Measurements from ENCODE around the gene SLC7A4. TPM values are rescaled to one million over a fixed set of nuclear protein-coding genes. Genes with fewer than 3 reads are reported as not detected.
A peak's percentile ranks its signal among the peaks of the same experiment; 100 is the strongest.

Gene SLC7A4
- total RNA-seq, 1 donor from 2014 or later = 1.1 TPM

DNA sequence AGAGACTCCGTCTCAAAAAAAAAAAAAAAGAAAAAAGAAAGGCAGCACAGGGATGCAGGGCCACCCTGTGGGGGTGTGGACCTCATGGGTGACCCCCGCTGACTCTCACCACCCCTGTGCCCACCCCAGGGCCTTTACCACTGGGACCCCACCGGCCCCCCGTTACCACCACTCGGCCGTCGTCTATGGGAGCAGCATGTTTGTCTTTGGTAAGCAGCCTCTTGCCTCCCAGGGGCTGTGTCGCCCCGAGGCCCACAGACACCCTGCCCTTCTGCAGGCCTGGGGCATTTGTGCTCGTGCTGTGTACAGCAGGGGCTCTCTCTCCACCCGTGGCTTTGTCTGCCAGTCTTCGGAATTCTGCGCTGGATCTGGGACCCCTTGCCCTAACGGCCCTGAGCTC, 45.0 kb downstream of the SLC7A4 start:
- TF ChIP-seq, protein P1, sequence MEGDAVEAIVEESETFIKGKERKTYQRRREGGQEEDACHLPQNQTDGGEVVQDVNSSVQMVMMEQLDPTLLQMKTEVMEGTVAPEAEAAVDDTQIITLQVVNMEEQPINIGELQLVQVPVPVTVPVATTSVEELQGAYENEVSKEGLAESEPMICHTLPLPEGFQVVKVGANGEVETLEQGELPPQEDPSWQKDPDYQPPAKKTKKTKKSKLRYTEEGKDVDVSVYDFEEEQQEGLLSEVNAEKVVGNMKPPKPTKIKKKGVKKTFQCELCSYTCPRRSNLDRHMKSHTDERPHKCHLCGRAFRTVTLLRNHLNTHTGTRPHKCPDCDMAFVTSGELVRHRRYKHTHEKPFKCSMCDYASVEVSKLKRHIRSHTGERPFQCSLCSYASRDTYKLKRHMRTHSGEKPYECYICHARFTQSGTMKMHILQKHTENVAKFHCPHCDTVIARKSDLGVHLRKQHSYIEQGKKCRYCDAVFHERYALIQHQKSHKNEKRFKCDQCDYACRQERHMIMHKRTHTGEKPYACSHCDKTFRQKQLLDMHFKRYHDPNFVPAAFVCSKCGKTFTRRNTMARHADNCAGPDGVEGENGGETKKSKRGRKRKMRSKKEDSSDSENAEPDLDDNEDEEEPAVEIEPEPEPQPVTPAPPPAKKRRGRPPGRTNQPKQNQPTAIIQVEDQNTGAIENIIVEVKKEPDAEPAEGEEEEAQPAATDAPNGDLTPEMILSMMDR (IDR thresholded peaks at IDR 0.05; ENCODE audit: unreplicated experiment) = no peak
- Mint-ChIP-seq H3K27me3 (no peaks in the 10 kb centered on the region), H3K36me3 (ENCODE audit: insufficient read depth) (peaks cover 4% of the 10 kb centered on the region), H3K27ac (no peak overlapping the region), H3K4me1 (ENCODE audit: low read depth) (peaks cover 5% of the 10 kb centered on the region), H3K4me3 (ENCODE audit: low read depth) (no peak overlapping the region), H3K9me3 (ENCODE audit: low read depth) (no peaks in the 10 kb centered on the region)
- no peak for DNase-seq (ENCODE audit: low spot score, unreplicated experiment)

DNA sequence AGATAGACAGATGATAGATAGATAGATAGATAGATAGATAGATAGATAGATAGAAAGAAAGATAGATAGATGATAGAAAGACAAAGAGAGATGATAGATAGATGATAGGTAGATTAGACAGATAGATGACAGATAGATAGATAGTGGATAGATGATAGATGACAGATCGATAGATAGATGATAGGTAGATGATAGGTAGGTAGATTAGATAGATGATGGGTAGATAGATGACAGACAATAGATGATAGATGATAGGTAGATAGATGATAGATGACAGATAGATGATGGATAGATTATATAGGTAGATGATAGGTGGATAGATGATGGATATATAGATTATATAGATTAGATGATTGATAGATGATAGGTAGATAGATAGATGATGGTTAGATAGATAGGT, 46.0 kb downstream of the SLC7A4 start:
- H3K4me1 Mint-ChIP-seq (ENCODE audit: low read depth) = peaks cover 8% of the 10 kb centered on the region
- TF ChIP-seq, protein P1 (IDR thresholded peaks at IDR 0.05; ENCODE audit: unreplicated experiment) = no peak
- no peak overlapping the region for H3K4me3 Mint-ChIP-seq (ENCODE audit: low read depth)
- H3K27me3 Mint-ChIP-seq = no peaks in the 10 kb centered on the region
- no peak for DNase-seq (ENCODE audit: low spot score, unreplicated experiment)
- no peak overlapping the region for H3K27ac Mint-ChIP-seq
- peaks cover 4% of the 10 kb centered on the region for H3K36me3 Mint-ChIP-seq (ENCODE audit: insufficient read depth)
- no peaks in the 10 kb centered on the region for H3K9me3 Mint-ChIP-seq (ENCODE audit: low read depth)

DNA sequence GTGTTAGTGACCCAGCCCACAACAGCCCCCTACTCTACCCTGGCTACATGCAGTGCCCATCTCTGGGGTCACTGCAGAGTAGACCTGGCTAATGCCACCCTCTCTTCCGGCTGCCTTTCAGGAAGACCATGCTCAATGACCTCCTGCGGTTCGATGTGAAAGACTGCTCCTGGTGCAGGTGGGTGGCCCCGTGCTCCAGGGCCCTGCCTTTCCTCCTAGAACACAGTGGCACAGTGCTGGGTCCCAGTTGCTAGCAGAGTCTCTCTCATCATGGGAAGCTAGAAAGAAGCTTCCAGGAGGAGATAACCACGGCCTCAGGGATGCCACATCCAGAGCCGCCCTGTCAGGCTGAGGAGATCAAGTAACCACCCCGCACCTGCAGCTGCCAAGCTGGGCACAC, 46.6 kb downstream of the SLC7A4 start:
- TF ChIP-seq, protein P1 (IDR thresholded peaks at IDR 0.05; ENCODE audit: unreplicated experiment) = no peak
- Mint-ChIP-seq H3K9me3 (ENCODE audit: low read depth) (no peaks in the 10 kb centered on the region), H3K4me1 (ENCODE audit: low read depth) (peaks cover 12% of the 10 kb centered on the region), H3K36me3 (ENCODE audit: insufficient read depth) (peaks cover 4% of the 10 kb centered on the region), H3K27ac (no peak overlapping the region), H3K27me3 (no peaks in the 10 kb centered on the region), H3K4me3 (ENCODE audit: low read depth) (no peak overlapping the region)
- no peak for DNase-seq (ENCODE audit: low spot score, unreplicated experiment)

DNA sequence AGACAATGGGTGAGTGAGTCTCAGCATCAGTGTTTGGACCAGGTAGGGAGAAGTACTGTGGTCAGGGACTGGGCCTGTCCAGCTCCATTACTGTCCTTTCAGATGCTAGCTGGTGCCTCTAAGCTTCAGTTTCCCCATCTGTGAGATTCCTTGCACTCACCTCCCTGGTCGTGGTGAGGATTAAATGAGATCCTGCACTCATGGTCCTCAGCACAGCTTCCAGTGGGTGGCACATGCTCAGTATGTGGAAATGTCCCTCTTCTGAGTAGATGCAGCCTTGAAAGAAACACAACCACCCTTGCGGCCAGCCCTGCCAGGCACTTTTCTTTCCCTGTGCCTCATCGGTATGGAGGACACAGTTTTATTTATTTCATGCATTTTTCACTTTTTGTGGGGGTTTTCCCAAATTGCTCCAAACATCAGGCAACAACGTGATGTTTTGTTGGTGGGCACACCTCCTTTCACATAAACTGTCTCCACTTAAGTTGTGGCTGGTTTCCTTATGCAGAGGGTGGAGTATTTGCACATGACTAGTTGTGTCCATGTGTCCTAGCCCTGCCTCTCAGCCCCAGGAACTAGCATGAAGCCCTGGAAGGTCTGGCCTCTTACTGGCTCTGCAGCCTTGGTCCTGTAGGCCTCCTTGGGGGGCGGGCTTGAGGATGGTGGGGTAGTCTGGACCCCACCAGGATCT, 49.1 kb downstream of the SLC7A4 start:
- H3K27me3 Mint-ChIP-seq = peaks cover 2% of the 10 kb centered on the region

DNA sequence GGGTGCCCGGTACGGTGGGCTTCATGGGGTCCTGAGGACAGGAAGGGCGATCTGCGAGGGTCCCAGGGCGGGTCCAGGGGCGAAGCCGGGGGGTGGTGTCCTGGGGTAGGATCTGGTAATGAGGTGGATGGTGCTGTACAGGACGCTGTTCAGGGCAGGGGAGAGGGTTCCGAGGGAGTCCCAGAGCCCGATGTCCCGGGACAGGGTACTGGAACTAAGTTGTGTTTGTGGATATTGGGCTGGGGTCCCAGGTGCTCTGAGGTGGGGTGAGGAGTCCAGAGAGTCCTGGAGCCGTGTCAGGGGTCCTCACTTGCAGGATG, 49.8 kb downstream of the SLC7A4 start:
- Mint-ChIP-seq H3K4me1 (ENCODE audit: low read depth) (peaks cover 21% of the 10 kb centered on the region), H3K9me3 (ENCODE audit: low read depth) (peaks cover 3% of the 10 kb centered on the region), H3K4me3 (ENCODE audit: low read depth) (peak overlapping the region; percentile 96), H3K36me3 (ENCODE audit: insufficient read depth) (peaks cover 2% of the 10 kb centered on the region), H3K27ac (peak overlapping the region; percentile 39), H3K27me3 (peaks cover 2% of the 10 kb centered on the region)
- DNase-seq (ENCODE audit: low spot score, unreplicated experiment) = no peak
- TF ChIP-seq, protein P1 (IDR thresholded peaks at IDR 0.05; ENCODE audit: unreplicated experiment) = no peak

More for the DNA sequence above, 49.1 kb downstream of the SLC7A4 start:
- peak overlapping the region; percentile 96 for H3K4me3 Mint-ChIP-seq (ENCODE audit: low read depth)
- TF ChIP-seq, protein P1 (IDR thresholded peaks at IDR 0.05; ENCODE audit: unreplicated experiment) = no peak
- peaks cover 3% of the 10 kb centered on the region for H3K9me3 Mint-ChIP-seq (ENCODE audit: low read depth)
- H3K36me3 Mint-ChIP-seq (ENCODE audit: insufficient read depth) = peaks cover 2% of the 10 kb centered on the region
- no peak overlapping the region for H3K27ac Mint-ChIP-seq
- H3K4me1 Mint-ChIP-seq (ENCODE audit: low read depth) = peaks cover 21% of the 10 kb centered on the region
- no peak for DNase-seq (ENCODE audit: low spot score, unreplicated experiment)
